DMS79 (cell line): ENCODE results near the gene LRCH1.
A peak's percentile ranks its signal among the peaks of the same experiment; 100 is the strongest.
"Not testable (repeated sequence)": the region's sequence is repeated elsewhere in the genome, so short reads cannot be mapped to it uniquely, and the experiment has no call there.

Experiments
- DNase-seq: peaks from one replicate; lab custom pipeline; 2025; lab: John Stamatoyannopoulos, UW

Gene LRCH1

GRCh38 chr13:46753137-46753536, 200.2 kb downstream of the LRCH1 start:
- no peak for DNase-seq

- no peak for DNase-seq
Observed at GRCh38 chr13:46753917-46754316, 200.9 kb downstream of the LRCH1 start.

- DNase-seq, result no peak
Observed at GRCh38 chr13:46754812-46755211, 201.8 kb downstream of the LRCH1 start.

- DNase-seq, result not testable (repeated sequence)
Observed at GRCh38 chr13:46755508-46755907, 202.5 kb downstream of the LRCH1 start.

- no peak for DNase-seq
Observed at GRCh38 chr13:46756977-46757376, 204.0 kb downstream of the LRCH1 start.

- DNase-seq, result no peak
Observed at GRCh38 chr13:46757640-46758039, 204.7 kb downstream of the LRCH1 start.

- DNase-seq, result no peak
Observed at GRCh38 chr13:46759846-46760245, 206.9 kb downstream of the LRCH1 start.

GRCh38 chr13:46761174-46761573, 208.2 kb downstream of the LRCH1 start:
- no peak for DNase-seq

- DNase-seq, result no peak
Observed at GRCh38 chr13:46761866-46762265, 208.9 kb downstream of the LRCH1 start.

GRCh38 chr13:46769925-46770324, 217.0 kb downstream of the LRCH1 start:
- not testable (repeated sequence) for DNase-seq

- DNase-seq, result no peak
Observed at GRCh38 chr13:46771693-46772092, 218.7 kb downstream of the LRCH1 start.

- no peak for DNase-seq
Observed at GRCh38 chr13:46773541-46773940, 220.6 kb downstream of the LRCH1 start.

- no peak for DNase-seq
Observed at GRCh38 chr13:46775385-46776107, 222.6 kb downstream of the LRCH1 start.

GRCh38 chr13:46778095-46778494, 225.1 kb downstream of the LRCH1 start:
- no peak for DNase-seq

- no peak for DNase-seq
Observed at GRCh38 chr13:46778890-46779289, 225.9 kb downstream of the LRCH1 start.

GRCh38 chr13:46782066-46782465, 229.1 kb downstream of the LRCH1 start:
- no peak for DNase-seq

GRCh38 chr13:46782691-46783090, 229.7 kb downstream of the LRCH1 start:
- DNase-seq, result no peak

- no peak for DNase-seq
Observed at GRCh38 chr13:46783504-46783903, 230.5 kb downstream of the LRCH1 start.

GRCh38 chr13:46795321-46795720, 242.4 kb downstream of the LRCH1 start:
- DNase-seq, result no peak

GRCh38 chr13:46796129-46796514, 243.2 kb downstream of the LRCH1 start:
- DNase-seq, result no peak

GRCh38 chr13:46796515-46797474, 243.8 kb downstream of the LRCH1 start, which contains the start of gene ESD:
Gene ESD, minus strand, starts transcription at chr13:46797161. Its CDS starts 5,748 bp downstream, at chr13:46791413.
- DNase-seq, result peak; percentile 83

GRCh38 chr13:46797501-46798237, 244.7 kb downstream of the LRCH1 start:
- DNase-seq, result no peak
